ENCODE data around the gene LGALS3BP.
A peak's percentile ranks its signal among the peaks of the same experiment; 100 is the strongest.

LGALS3BP gene

GRCh38 chr17:78998311-78999055 is 18.8 kb upstream of the LGALS3BP start:
- no peak for DNase-seq

DNA sequence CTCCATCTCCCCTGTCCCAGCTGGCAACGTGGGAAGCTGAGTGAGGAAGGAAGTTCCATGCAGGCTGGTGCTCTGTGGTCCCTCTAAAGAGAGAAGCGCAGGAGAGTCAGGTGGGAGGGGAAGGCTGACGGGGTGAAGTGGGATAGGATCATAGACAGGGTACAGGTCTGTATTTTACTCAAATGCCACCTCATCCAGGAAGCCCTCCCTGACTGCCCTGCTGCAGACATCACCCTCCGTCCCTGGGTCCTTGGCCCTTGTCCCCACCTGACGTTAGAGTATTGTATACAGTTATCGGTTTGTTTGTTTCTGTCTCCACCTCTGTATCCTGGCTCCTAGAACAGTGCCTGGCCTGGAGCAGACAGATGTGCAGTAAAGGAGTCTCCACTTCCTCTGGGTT is 18.2 kb upstream of the LGALS3BP start:
- no peak for DNase-seq

- no peak for DNase-seq
Measured at GRCh38 chr17:78997231-78997741, 17.6 kb upstream of the LGALS3BP start.

DNA sequence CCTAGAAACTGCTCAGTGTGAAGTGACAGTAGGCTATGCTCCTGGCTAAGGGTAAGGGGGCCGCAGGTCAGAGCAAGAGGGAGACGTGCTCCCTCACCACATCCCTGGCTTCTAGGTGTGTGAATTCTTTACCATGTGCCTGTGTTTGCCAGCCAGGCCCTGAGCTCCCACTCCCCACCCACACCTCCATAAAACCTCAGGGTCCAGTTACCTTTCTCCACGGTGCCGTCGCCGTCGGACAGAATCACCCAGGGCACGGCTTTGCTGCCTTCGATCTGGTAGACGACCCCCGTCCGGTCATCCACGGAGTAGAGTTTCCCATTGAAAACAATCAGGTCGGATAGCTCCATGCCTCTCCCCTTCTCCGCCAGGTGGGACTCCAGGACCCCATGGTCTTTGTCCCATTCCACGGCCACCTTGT is 17.1 kb upstream of the LGALS3BP start:
- no peak for DNase-seq

GRCh38 chr17:78995761-78996451 is 16.2 kb upstream of the LGALS3BP start:
- no peak for DNase-seq

DNA sequence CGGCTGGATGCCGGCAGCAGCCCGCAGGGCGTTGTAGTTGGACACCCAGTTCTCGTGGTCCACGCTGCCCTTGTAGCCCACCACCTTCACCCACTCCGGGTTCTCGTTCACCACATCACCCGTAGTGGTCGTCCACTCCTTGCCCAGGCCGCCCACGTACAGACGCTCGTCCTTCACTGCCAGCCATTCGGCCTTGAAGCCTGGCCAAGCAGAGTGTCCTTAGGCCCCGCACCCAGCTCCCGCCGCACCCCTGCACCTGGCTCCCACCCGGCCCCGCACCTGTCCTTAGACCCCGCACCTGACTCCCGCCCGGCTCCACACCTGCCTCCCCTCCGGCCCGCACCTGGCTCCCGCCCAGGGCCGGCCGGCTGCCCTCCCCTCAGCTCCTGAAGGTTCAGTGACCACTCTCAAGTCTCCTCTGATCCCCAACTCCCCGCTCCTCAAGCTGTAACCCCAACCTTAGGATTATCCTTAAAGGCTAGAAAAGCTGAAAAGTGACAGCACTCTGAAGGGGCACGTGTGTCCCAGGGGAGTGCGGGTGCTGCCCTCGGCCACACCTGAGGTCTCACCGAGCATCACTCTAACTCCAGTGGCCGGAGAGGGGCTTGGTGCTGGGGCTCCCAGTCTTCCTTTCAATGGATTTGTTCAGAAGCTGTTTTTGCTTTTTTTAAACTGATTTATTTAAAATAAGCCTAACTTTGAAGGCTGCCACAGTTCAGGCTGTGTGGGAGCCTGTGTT is 15.5 kb upstream of the LGALS3BP start:
- DNase-seq, result no peak

- no peak for DNase-seq
Measured at GRCh38 chr17:78993981-78994671, 14.4 kb upstream of the LGALS3BP start.

- DNase-seq, result no peak
Measured at GRCh38 chr17:78993241-78993956, 13.7 kb upstream of the LGALS3BP start.

GRCh38 chr17:78992542-78993212 is 13.0 kb upstream of the LGALS3BP start:
- no peak for DNase-seq

GRCh38 chr17:78991906-78992532 is 12.3 kb upstream of the LGALS3BP start:
- DNase-seq, result no peak

DNA sequence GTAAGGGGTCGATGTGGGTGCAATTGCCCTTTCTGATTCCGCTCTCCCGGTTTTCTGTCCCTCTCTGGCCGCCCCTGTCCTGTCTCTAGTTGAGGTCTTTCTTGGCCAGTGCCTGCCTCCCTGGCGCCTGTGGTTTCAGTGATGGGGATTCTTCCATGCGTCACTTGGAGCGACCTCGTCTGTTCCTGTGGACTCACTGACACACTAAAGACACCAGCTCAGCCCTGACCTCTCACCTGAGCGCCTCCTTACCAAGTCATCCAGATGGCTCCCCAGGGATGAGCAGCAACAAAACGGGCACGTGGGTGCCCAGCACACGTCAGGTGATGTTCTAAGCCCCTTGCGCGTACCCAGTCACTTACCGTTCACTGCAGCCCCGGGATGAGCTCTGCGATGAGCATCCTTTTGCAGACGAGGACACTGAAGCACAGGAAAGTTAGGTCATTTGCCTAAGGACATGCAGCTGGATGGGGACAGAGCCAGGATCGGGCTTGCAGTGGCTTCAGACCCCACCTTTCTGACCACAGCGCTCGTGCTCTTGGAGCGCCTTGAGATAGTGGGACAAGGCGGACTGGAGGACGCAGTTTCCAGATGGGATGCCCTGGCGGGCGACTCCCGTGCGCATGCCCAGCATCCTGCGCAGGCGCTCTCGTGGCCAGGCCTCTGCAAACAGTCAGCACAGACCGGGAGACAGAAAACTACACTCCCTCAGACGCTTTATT is 11.5 kb upstream of the LGALS3BP start:
- DNase-seq, result no peak

DNA sequence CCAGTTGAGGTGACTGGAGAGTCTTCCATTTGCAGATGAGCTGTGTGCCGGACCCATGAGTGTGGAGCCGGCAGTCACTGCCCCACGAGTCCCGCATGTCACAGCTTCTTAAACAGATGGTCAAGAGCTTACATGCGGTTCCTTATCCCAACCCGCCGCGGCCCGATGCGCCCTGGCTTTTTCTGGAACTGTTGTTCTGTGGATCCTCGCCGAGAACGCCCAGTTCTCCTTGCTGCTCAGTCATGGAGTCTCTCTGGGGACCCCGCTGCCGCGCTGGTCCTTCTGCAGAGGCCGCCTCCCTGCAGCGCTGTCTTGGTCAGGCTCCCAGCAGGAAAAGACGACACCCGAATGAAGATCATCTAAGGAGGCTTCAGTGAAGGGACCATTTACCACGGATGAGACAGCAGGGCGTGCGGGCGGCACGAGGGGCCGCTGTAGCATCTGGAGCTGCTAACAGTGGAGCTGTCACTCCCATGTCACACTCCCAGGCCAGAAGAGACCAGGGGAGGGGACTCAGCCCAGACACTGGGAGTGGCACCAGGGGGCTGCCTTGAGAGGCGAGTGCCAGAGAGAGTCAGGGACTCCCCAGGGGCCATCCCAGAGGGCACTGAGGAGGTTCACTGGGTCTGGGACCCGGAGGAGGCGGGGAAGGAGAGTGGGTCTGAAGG is 10.8 kb upstream of the LGALS3BP start:
- no peak for DNase-seq

- DNase-seq, result no peak
Measured at GRCh38 chr17:78988152-78988551, 8.4 kb upstream of the LGALS3BP start.

GRCh38 chr17:78986649-78987328 is 7.1 kb upstream of the LGALS3BP start:
- DNase-seq, result peak; percentile 77

DNA sequence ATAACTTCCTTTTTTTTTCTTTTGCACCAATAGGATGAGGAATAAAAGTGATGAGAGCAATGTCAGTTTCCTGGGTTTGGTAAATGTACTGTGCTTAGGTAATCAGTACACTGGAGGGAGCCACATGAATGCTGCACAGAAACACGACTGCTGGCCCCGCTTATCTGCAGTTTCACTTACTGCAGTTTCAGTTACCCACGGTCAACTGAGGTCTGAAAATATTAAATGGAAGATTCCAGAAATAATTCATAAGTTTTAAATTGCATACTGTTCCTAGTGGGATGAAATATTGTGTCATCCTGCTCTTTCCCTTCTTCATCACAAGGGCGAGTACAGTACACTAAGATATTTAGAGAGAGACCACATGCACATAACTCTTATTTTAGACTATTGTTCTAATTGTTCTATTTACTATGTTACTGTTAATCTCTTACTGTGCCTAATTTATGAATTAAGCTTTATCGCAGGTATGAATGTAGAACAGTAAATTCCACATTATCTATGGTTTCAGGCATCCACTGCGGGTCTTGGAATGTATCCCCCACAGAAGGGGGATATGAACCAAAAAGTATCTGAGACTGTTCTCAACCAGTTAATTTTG is 6.4 kb upstream of the LGALS3BP start:
- DNase-seq, result peak; percentile 40

- no peak for DNase-seq
Measured at GRCh38 chr17:78985395-78985794, 5.7 kb upstream of the LGALS3BP start.

- DNase-seq, result no peak
Measured at GRCh38 chr17:78981010-78981888, 1.5 kb upstream of the LGALS3BP start.

GRCh38 chr17:78980624-78980972 is 875 bp upstream of the LGALS3BP start:
- DNase-seq, result no peak
